GM18505 (cell line): ENCODE measurements around the gene BEGAIN.

Source experiments
- ATAC-seq: cut with Tn5 transposase; IDR thresholded peaks from one replicate; pipeline ENCODE4 v1.9.1; 2021; ENCODE audit not compliant: unreplicated experiment
- POLR2A ChIP-seq: IDR thresholded peaks from 4 replicates; pipeline ENCODE4 v1.6.1; 2011; ENCODE audit warnings: borderline replicate concordance; ENCODE audit not compliant: insufficient read depth, insufficient read length; ENCODE audit errors: extremely low read depth

The BEGAIN gene

GRCh38 chr14:100544506-100545141 is 42.6 kb downstream of the BEGAIN start:
- no peak for TF ChIP-seq POLR2A
- no peak for ATAC-seq

GRCh38 chr14:100543471-100544455 is 43.5 kb downstream of the BEGAIN start:
- no peak for TF ChIP-seq POLR2A

GRCh38 chr14:100542619-100543205 is 44.5 kb downstream of the BEGAIN start:
- TF ChIP-seq POLR2A = no peak
- no peak for ATAC-seq

More at GRCh38 chr14:100543471-100544455, 43.5 kb downstream of the BEGAIN start:
- ATAC-seq = no peak

- no peak for ATAC-seq
- no peak for TF ChIP-seq POLR2A
Observed at GRCh38 chr14:100541621-100542560, 45.3 kb downstream of the BEGAIN start.

GRCh38 chr14:100540926-100541620 is 46.1 kb downstream of the BEGAIN start:
- no peak for TF ChIP-seq POLR2A
- no peak for ATAC-seq

GRCh38 chr14:100540141-100540925 is 46.9 kb downstream of the BEGAIN start:
- no peak for TF ChIP-seq POLR2A
- no peak for ATAC-seq

GRCh38 chr14:100539766-100540140 is 47.5 kb downstream of the BEGAIN start:
- TF ChIP-seq POLR2A = no peak
- ATAC-seq = no peak

GRCh38 chr14:100539003-100539660 is 48.1 kb downstream of the BEGAIN start:
- no peak for ATAC-seq
- no peak for TF ChIP-seq POLR2A

- no peak for TF ChIP-seq POLR2A
- ATAC-seq = no peak
Observed at GRCh38 chr14:100538351-100539002, 48.7 kb downstream of the BEGAIN start.

GRCh38 chr14:100537446-100538350 is 49.5 kb downstream of the BEGAIN start:
- TF ChIP-seq POLR2A = no peak
- no peak for ATAC-seq
